ENCODE measurements around the gene CD7.

DNA sequence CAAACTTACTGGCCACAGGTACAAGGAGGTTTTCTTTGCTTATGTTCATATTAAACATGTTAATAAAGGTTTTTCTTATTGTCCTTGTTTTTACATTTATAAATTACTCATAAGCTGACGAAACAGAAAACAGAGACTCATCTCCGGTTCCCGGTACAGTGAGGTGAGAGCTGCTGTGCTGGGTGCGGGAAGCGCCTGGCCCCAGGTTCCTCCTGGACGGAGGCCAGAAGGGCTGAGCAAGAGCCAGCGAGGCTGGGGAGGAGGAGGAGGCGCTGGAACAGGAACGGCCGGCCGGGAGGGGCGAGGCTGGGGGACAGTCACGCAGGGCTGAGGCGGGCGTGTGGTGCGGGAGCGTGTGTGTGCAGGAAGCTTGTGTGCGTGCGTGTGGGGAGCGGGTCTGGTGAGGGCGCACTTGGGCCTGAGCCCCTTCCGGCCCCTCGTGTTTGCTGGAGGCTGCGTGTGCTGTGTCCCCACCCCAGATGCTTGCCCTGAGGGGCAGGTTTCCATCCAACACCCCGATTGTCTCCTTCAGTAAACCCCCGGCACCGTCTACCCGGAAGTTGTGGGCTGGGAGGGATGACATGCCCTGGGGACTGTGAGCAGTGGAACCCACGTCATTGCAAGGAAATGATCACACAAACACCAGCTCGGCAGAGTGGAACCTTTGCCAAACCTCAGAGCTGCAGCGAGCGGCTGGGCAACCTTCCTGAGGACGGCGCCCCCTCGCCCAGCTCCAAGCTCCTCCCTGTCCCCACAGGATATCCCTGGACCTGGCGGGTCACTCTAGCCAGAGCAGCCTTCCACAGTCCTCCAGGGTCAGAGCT lies 19.5 kb downstream of the CD7 start:
- no peak for TF ChIP-seq CTCF (IDR thresholded peaks at IDR 0.05)
- peak in 2 of 4 donors; percentile 71 to 89 for TF ChIP-seq POLR2A (IDR thresholded peaks at IDR 0.05)

Measured in esophagus squamous epithelium (tissue), 4 donors.